Measurements from ENCODE around the gene MDFIC.

The MDFIC gene

DNA sequence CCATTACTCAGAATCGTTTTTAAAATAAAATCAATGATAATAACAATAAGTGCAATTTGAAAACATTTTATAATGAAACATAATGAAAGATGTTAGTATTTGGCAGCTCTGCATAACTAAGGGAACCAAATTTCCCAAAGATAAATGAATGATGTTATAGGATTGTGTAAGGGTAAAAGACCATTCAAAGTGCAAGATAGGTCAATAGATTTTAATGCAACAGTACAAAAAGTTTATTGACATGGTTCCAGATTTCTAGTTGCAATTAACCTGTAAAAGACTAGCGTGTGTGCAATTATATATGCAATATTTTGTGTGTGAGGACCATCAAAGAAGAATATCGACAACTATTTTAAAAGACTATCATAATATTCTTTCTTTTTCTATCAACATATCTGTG is 122.3 kb downstream of the MDFIC start:
- DNase-seq, result no peak

DNA sequence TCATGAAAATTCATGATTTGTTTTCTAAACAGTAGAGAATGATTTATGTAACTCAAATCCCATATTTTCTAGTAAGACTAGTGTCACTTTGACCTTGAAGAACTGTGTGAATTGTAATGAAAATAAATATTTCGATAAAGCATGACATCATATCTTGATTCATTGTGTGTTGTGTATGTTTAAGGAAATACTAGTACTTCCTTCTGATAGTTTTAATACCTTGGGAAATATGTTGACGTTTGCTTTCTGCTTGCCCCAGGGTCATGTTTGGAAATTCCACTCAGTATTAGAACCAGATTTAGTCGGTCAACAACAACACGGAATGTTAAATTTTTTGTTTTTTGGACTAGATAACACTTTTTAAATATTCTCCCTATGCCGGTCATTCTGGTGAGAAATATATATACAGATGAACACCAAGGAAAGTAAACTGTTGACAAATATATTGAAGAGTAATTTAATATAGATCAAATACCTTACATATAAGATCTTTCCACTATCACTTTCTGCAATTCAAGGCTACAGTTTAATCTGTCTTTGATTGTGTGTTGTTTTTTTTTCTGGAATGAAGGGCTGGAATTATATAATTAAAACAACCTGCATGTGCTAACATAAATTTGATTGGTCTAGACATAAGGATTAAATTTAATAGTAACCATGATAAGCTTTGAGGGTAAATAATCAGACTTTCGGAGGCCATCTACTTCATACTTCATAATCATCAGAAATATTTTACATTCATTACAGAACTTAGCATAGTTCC is 126.2 kb downstream of the MDFIC start:
- no peak for DNase-seq

DNA sequence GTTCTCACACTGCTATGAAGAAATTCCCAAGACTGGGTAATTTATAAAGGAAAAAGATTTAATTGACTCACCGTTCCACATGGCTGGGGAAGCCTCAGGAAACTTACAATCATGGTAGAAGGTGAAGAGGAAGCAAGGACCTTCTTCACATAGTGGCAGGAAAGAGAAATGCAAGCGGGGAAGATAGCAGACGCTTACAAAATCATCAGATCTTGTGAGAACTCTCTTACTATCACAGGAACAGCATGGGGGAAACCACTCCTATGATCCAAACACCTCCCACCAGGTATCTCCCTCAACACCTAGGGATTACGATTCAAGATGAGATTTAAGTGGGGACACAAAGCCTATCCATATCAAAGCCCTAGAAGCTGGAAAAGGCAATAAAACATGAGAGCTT is 130.8 kb downstream of the MDFIC start:
- no peak for DNase-seq

DNA sequence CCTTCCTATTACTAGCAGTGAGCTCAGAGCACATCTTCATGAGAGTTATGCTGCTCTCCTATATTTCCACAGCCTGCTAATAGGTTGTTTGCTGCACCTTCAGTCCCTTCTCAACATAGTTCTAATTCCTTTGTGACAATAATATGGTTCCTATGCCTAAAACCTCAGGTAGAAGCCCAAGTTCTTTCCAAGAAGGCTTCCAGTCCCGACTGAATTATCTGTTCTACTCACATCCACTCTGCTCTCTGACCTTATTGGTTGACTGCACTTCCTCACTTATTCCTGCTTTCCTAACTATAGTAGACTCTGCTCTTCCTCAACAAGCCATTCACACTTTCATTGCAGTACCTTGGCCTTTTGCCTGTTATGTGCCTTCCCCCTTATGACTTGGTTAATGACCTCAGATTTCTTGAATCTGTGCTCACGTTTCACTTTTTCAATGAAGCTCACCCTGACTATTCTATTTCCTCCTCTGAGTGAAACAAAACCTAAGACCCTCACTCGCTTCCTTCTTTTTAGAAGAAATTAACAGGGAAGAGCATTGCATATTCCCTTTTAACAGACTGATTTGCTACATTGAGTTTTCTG is 132.7 kb downstream of the MDFIC start:
- DNase-seq, result no peak

DNA sequence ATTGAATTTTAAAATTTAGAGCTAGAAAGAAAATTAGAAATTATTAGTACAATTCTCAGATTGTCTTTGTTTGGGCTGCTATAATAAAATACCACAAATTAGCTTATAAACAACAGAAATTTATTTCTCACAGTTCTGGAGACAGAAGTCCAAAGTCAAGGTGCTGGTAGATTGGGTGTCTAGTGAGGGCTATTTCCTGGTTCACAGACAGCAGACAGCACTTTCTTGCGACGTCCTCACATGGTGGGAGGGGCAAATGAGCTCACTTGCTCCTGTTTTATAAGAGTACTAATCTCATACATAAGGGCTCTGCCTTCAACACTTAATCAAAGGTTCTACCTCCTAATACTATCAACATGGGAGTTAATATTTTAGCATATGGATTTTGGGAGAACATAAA is 134.1 kb downstream of the MDFIC start:
- no peak for DNase-seq

DNA sequence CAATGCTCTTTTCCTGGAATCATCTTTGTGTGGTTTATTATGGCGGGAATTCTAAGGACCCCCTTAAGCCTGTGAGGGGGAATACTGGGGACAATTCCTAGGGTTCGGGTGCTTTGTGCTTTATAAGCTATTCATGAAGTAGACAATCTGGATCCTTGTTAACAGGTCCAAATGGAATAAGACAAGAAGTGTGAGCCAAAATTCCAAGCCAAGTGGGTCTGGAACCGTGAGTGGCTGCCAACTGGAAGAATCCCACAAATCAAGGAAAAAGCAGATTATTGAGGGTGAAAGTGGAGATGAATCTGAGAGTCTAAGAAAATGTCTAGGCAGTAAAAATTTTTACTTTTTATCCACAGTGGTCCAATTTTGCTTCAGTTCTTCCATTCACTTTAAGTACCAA is 136.8 kb downstream of the MDFIC start:
- DNase-seq, result no peak

DNA sequence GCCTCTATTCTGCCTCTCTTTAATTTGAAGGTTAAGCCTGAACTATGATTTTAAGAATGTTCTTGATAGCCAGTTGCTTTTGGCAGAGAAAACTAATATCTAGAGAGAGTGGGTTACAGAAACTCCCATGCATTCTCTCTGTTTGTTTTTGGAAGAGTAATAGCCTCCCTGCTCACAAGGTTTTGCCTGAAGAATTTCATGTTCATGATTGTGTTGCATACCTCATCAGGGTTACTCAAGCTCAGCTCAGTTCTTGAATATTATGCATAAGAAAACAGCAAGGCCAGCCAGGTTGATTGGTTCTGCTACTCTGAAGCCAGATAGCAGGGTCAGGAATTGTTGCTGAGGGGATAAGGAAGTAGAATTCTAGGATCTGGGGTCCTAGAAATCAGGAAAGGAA is 137.4 kb downstream of the MDFIC start:
- DNase-seq, result no peak

DNA sequence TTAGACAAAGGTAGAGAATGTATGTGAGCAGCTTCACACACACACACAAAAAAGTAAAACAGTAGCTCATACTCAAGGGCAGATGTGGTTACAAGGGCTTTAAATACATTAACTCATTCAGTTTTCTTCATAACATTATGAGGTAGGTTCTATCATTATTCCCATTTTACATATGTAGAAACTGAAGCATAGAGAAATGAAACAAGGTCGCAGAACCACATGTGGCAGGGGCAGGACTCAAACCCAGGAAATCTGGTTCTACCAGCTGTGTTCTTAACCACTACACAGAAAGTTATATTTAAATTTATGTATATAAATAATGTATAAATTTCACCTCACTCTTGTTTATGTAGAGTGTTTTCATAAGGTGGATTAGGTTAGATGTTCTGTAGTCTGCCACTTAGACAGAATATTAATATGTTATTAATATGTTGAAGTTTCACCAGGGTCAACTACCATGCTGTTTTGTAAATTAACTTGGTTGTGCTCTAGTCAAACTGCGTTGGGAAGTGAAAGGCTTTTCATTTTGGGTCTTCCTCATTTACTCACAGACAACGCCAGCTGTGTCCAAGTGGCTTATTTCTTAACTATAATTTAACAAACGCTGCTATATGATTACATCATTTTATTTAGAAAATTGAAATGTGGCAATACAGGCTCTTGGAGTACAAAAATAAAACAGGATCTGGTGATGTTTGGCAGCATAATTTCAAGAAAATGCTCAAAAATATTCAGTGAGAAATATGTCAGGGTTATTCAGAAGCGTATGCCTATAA is 138.4 kb downstream of the MDFIC start:
- DNase-seq, result no peak

DNA sequence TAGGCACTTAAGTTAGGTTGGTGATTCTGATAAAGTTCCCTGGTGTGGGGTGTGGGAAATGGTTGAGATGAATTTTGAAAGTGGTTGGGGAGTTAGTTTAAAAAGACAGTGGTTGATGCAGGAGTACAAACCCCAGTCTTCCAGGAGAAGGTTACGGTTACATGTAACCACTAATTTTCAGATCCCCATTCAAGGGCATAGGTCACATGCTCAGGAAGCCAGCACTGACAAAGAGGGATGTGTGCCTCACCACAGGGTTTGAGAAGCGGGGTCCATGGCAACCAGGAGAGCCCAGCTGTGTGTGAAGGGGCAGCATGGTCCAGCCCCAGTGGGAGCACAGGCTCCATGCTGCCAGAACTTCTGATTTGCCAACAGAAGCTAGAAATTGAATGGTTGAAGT is 144.2 kb downstream of the MDFIC start:
- DNase-seq, result no peak

DNA sequence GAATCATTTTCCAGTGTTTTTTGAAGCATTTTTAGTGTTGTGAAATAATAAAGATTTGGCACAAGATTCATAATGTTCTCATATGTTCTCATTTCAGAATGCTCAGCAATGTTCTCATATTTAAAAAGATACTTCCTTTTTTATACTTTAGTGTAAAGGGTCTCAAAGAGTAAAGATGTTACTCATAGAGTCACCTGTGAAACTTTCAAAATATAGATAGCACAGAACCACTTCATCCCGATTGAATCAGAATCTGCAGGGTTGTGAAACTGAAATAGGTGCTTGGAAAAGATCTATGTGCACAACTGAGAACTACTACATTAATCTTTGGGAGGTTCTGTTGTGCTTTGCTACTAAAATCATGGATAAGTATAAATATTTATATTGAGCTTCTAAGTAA is 144.7 kb downstream of the MDFIC start:
- peak; percentile 12 for DNase-seq

DNA sequence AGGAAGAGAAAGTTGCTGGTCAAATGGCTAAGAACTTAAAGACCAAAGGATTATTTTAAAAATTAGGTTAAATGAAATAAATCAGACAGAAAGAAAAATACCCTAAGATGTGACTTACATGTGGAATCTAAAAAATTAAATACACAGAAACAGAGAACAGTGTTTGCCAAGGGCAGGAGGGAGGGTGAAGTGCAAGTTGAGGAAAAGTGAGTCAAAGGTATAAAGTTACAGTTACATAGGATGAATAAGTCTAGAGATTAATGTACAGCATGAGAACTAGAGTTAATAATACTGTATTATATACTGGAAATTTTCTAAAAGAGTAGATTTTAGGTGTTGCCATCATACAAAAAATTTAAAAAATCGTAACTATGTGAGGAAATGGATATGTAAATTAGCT is 146.3 kb downstream of the MDFIC start:
- DNase-seq, result no peak

Measured in activated CD4-positive, alpha-beta T cell treated with anti-CD3 and anti-CD28 coated beads, Interleukin-2, Interleukin-6, amounts not matched to agents 100 ng/mL and 50 ng/mL, durations not matched to agents 16 hours and 8 hours (primary cell).